HepG2 (cell line): ENCODE results near the gene LZTS2. TPM values are rescaled to one million over a fixed set of nuclear protein-coding genes. Genes with fewer than 3 reads are reported as not detected.

Experiments
- BATF2 ChIP-seq: sonication (generic); formaldehyde crosslinking; IDR thresholded peaks from 2 replicates; pipeline ENCODE4 v1.8.0; 2022; ENCODE audit warnings: mild to moderate bottlenecking, missing genetic modification reagents, moderate library complexity
- GMEB2 ChIP-seq: IDR thresholded peaks from 2 replicates; pipeline ENCODE4 v1.6.1; 2016; ENCODE audit warnings: missing biosample characterization, missing genetic modification reagents, low read depth
- HES4 ChIP-seq: sonication (generic); formaldehyde crosslinking; IDR thresholded peaks from 2 replicates; pipeline ENCODE4 v1.9.0; 2021; ENCODE audit warnings: mild to moderate bottlenecking, missing genetic modification reagents, borderline replicate concordance
- HNF1B ChIP-seq: sonication (generic); formaldehyde crosslinking; IDR thresholded peaks from 2 replicates; pipeline ENCODE4 v1.5.1; 2020; ENCODE audit warnings: mild to moderate bottlenecking, moderate library complexity, missing genetic modification reagents
- IRX3 ChIP-seq: sonication (generic); formaldehyde crosslinking; IDR thresholded peaks from 2 replicates; pipeline ENCODE4 v1.8.1; 2023; ENCODE audit warnings: mild to moderate bottlenecking, low read depth, missing genetic modification reagents, borderline replicate concordance
- NFIB ChIP-seq: sonication (generic); formaldehyde crosslinking; IDR thresholded peaks from 2 replicates; pipeline ENCODE4 v1.9.0; 2021; ENCODE audit warnings: missing genetic modification reagents, mild to moderate bottlenecking, borderline replicate concordance
- PBX3 ChIP-seq: sonication (generic); formaldehyde crosslinking; IDR thresholded peaks from 2 replicates; pipeline ENCODE4 v1.8.1; 2023; ENCODE audit warnings: missing genetic modification reagents, inconsistent platforms, borderline replicate concordance
- POLR2A ChIP-seq, 2 experiments: IDR thresholded peaks; 2 replicates each; pipeline ENCODE4 v1.6.1; 2011; ENCODE audit warnings: low read depth in 2 of 2, low read length in 2 of 2, mild to moderate bottlenecking in 1 of 2, moderate library complexity in 1 of 2; ENCODE audit not compliant: insufficient read depth in 1 of 2
- RCOR2 ChIP-seq: IDR thresholded peaks from 2 replicates; pipeline ENCODE4 v1.6.1; 2016; ENCODE audit warnings: missing biosample characterization, missing genetic modification reagents
- RXRB ChIP-seq: IDR thresholded peaks from 2 replicates; pipeline ENCODE4 v1.6.1; 2016; ENCODE audit warnings: borderline replicate concordance, missing genetic modification reagents, missing compliant biosample characterization
- SAP130 ChIP-seq: IDR thresholded peaks from 2 replicates; pipeline ENCODE4 v1.6.1; 2016; ENCODE audit warnings: low read depth
- SETDB1 ChIP-seq: sonication (generic); formaldehyde crosslinking; IDR thresholded peaks from 2 replicates; pipeline ENCODE4 v1.5.1; 2020; ENCODE audit warnings: missing genetic modification reagents, mild to moderate bottlenecking, borderline replicate concordance
- SNAPC4 ChIP-seq: sonication (generic); formaldehyde crosslinking; IDR thresholded peaks from 2 replicates; pipeline ENCODE4 v1.4.0; 2020; ENCODE audit warnings: mild to moderate bottlenecking, missing genetic modification reagents
- ZFX ChIP-seq: sonication (generic); formaldehyde crosslinking; IDR thresholded peaks from 2 replicates; pipeline ENCODE4 v1.4.0; 2020; ENCODE audit warnings: mild to moderate bottlenecking, low read depth, missing genetic modification reagents, moderate library complexity
- ZNF205 ChIP-seq: IDR thresholded peaks from 2 replicates; pipeline ENCODE4 v1.6.1; 2018; ENCODE audit warnings: missing biosample characterization, missing genetic modification reagents
- ZNF225 ChIP-seq: sonication (generic); formaldehyde crosslinking; IDR thresholded peaks from 2 replicates; pipeline ENCODE4 v1.4.0; 2020; ENCODE audit warnings: mild to moderate bottlenecking, missing genetic modification reagents
- ZNF24 ChIP-seq: fragments of 450-650 bp; IDR thresholded peaks from 2 replicates; pipeline ENCODE4 v1.6.1; 2017; ENCODE audit warnings: antibody characterized with exemption, mild to moderate bottlenecking
- ZNF34 ChIP-seq: sonication (generic); formaldehyde crosslinking; IDR thresholded peaks from 2 replicates; pipeline ENCODE4 v1.4.0; 2020; ENCODE audit warnings: mild to moderate bottlenecking, missing genetic modification reagents, borderline replicate concordance
- ZNF629 ChIP-seq: sonication (generic); formaldehyde crosslinking; conservative IDR thresholded peaks from 2 replicates; pipeline ENCODE4 v1.5.0; 2020; ENCODE audit warnings: missing genetic modification reagents
- ZNF7 ChIP-seq: IDR thresholded peaks from 2 replicates; pipeline ENCODE4 v1.6.1; 2016; ENCODE audit warnings: missing biosample characterization, missing genetic modification reagents
- ZNF720 ChIP-seq: sonication (generic); formaldehyde crosslinking; IDR thresholded peaks from 2 replicates; pipeline ENCODE4 v1.4.0; 2020; ENCODE audit warnings: missing genetic modification reagents
- ZNF747 ChIP-seq: sonication (generic); formaldehyde crosslinking; IDR thresholded peaks from 2 replicates; pipeline ENCODE4 v1.8.1; 2023; ENCODE audit warnings: missing genetic modification reagents, mild to moderate bottlenecking, borderline replicate concordance
- polyA plus RNA-seq, 8 experiments: library from polyadenylated mRNA; depleted of rRNA in 3 of 8; stranded (reverse) in 7 of 8; unstranded in 1 of 8; fragments of >200 nt; fragmentation: Illumina TruSeq in 4 of 8; extraction: Trizol in 4 of 8; gene quantifications; 2 replicates each; pipeline versions ENCODE4 v1.2.1 to v1.2.3, GENCODE V29; 2011 to 2016; ENCODE audit warnings: low read depth in 4 of 8, missing spikeins in 1 of 8, mixed read lengths in 1 of 8; ENCODE audit not compliant: insufficient read depth in 1 of 8
- total RNA-seq, 5 experiments: library from RNA; depleted of rRNA; stranded (reverse); fragments of >200 nt; fragmentation: Illumina TruSeq; extraction: Trizol; gene quantifications; 2 replicates each; pipeline ENCODE4 v1.2.3, GENCODE V29; 2016; ENCODE audit warnings: low read depth in 1 of 5

Gene LZTS2
- total and polyA plus RNA-seq, 2 of the 13 experiments (the other 11 are each of a cell fraction or from before 2014, with no cell fraction given) = 43.6 to 65.6 TPM

GRCh38 chr10:100986623-100986951 is 13.0 kb upstream of the LZTS2 start (continued):
- TF ChIP-seq RXRB (0 out of 2 replicates have a peak, but pooled peaks have one; percentile 23), ZNF24 (no peak), ZNF34 (CRISPR knock-in tag) (no peak), ZNF225 (CRISPR knock-in tag) (no peak), SETDB1 (no peak), ZNF720 (CRISPR knock-in tag) (no peak), HES4 (CRISPR knock-in tag) (peak; percentile 59; the same call in 1 of the 2 replicates), ZNF7 (CRISPR knock-in tag) (no peak), RCOR2 (CRISPR knock-in tag) (no peak), POLR2A (IDR thresholded peaks at IDR 0.05; ENCODE audit: insufficient read depth in 1 of 2, low read depth in 2 of 2, low read length in 2 of 2) (peak in 1 of 2 experiments; percentile 61; a peak in 2 of 4 replicates), ZFX (CRISPR knock-in tag) (no peak), HNF1B (CRISPR knock-in tag) (no peak), PBX3 (no peak), GMEB2 (CRISPR knock-in tag) (no peak), ZNF205 (CRISPR knock-in tag) (no peak), ZNF747 (CRISPR knock-in tag) (no peak), BATF2 (CRISPR knock-in tag) (no peak), IRX3 (CRISPR knock-in tag) (peak; percentile 67; the same call in 1 of the 2 replicates), ZNF629 (CRISPR knock-in tag) (0 out of 2 replicates have a peak, but pooled peaks have one; percentile 4), SAP130 (CRISPR knock-in tag) (no peak), NFIB (CRISPR knock-in tag) (no peak), SNAPC4 (CRISPR knock-in tag) (no peak)
